HepG2 (cell line): ENCODE results near the gene FABP1. TPM values are rescaled to one million over a fixed set of nuclear protein-coding genes. Genes with fewer than 3 reads are reported as not detected.

Experiments used
- ATF2 ChIP-seq: sonication (generic); formaldehyde crosslinking; IDR thresholded peaks from 2 replicates; pipeline ENCODE4 v1.4.0; 2020; ENCODE audit warnings: missing genetic modification reagents
- FOSL1 ChIP-seq: sonication (generic); formaldehyde crosslinking; IDR thresholded peaks from 2 replicates; pipeline ENCODE4 v1.9.0; 2021; ENCODE audit warnings: missing genetic modification reagents, borderline replicate concordance
- FOXO1 ChIP-seq: sonication (generic); formaldehyde crosslinking; IDR thresholded peaks from 2 replicates; pipeline ENCODE4 v1.4.0; 2020; ENCODE audit warnings: missing genetic modification reagents
- ISL2 ChIP-seq: sonication (generic); formaldehyde crosslinking; IDR thresholded peaks from 2 replicates; pipeline ENCODE4 v1.5.0; 2020; ENCODE audit warnings: missing genetic modification reagents
- KDM3A ChIP-seq: IDR thresholded peaks from 2 replicates; pipeline ENCODE4 v1.6.1; 2018; ENCODE audit warnings: low read depth, missing compliant biosample characterization
- NFIC ChIP-seq: IDR thresholded peaks from 2 replicates; pipeline ENCODE4 v1.6.1; 2012; ENCODE audit warnings: mild to moderate bottlenecking, low read length, inconsistent platforms
- PATZ1 ChIP-seq: sonication (generic); formaldehyde crosslinking; IDR thresholded peaks from 2 replicates; pipeline ENCODE4 v1.4.0; 2020; ENCODE audit warnings: missing genetic modification reagents
- PHB2 ChIP-seq: fragments of 450-650 bp; IDR thresholded peaks from 2 replicates; pipeline ENCODE4 v1.6.1; 2018; ENCODE audit not compliant: partially characterized antibody
- SALL1 ChIP-seq: sonication (generic); formaldehyde crosslinking; IDR thresholded peaks from 2 replicates; pipeline ENCODE4 v1.8.0; 2022; ENCODE audit warnings: mild to moderate bottlenecking, missing genetic modification reagents
- SAP130 ChIP-seq: IDR thresholded peaks from 2 replicates; pipeline ENCODE4 v1.6.1; 2016; ENCODE audit warnings: low read depth
- SOX5 ChIP-seq: IDR thresholded peaks from 2 replicates; pipeline ENCODE4 v1.6.1; 2016; ENCODE audit warnings: borderline replicate concordance
- SSRP1 ChIP-seq: IDR thresholded peaks from 2 replicates; pipeline ENCODE4 v1.6.1; 2016; ENCODE audit warnings: control low read depth
- TMF1 ChIP-seq: sonication (generic); formaldehyde crosslinking; IDR thresholded peaks from 2 replicates; pipeline ENCODE4 v1.8.1; 2022; ENCODE audit warnings: low read depth, missing genetic modification reagents
- ZFX ChIP-seq: sonication (generic); formaldehyde crosslinking; IDR thresholded peaks from 2 replicates; pipeline ENCODE4 v1.4.0; 2020; ENCODE audit warnings: mild to moderate bottlenecking, low read depth, missing genetic modification reagents, moderate library complexity
- ZNF350 ChIP-seq: sonication (generic); formaldehyde crosslinking; IDR thresholded peaks from 2 replicates; pipeline ENCODE4 v1.4.0; 2020; ENCODE audit warnings: mild to moderate bottlenecking, low read depth, missing genetic modification reagents, borderline replicate concordance
- ZNF644 ChIP-seq: IDR thresholded peaks from 2 replicates; pipeline ENCODE4 v1.6.1; 2016; ENCODE audit warnings: low read depth
- ZNF776 ChIP-seq: sonication (generic); formaldehyde crosslinking; IDR thresholded peaks from 2 replicates; pipeline ENCODE4 v1.4.0; 2020; ENCODE audit warnings: mild to moderate bottlenecking, missing genetic modification reagents
- polyA plus RNA-seq, 8 experiments: library from polyadenylated mRNA; depleted of rRNA in 3 of 8; stranded (reverse) in 7 of 8; unstranded in 1 of 8; fragments of >200 nt; fragmentation: Illumina TruSeq in 4 of 8; extraction: Trizol in 4 of 8; gene quantifications; 2 replicates each; pipeline versions ENCODE4 v1.2.1 to v1.2.3, GENCODE V29; 2011 to 2016; ENCODE audit warnings: low read depth in 4 of 8, missing spikeins in 1 of 8, mixed read lengths in 1 of 8; ENCODE audit not compliant: insufficient read depth in 1 of 8
- total RNA-seq, 5 experiments: library from RNA; depleted of rRNA; stranded (reverse); fragments of >200 nt; fragmentation: Illumina TruSeq; extraction: Trizol; gene quantifications; 2 replicates each; pipeline ENCODE4 v1.2.3, GENCODE V29; 2016; ENCODE audit warnings: low read depth in 1 of 5
- TF ChIP-seq, protein P1 (sequence below): sonication (generic); formaldehyde crosslinking; IDR thresholded peaks from 2 replicates; pipeline ENCODE4 v1.5.1; 2020; ENCODE audit warnings: mild to moderate bottlenecking, missing genetic modification reagents, moderate library complexity
- TF ChIP-seq, protein P2 (sequence below): sonication (generic); formaldehyde crosslinking; IDR thresholded peaks from 2 replicates; pipeline ENCODE4 v1.4.0; 2020; ENCODE audit warnings: missing genetic modification reagents, mild to moderate bottlenecking, borderline replicate concordance

FABP1 gene
- total and polyA plus RNA-seq, 2 of the 13 experiments (the other 11 are each of a cell fraction or from before 2014, with no cell fraction given) = 644 to 1,608 TPM

GRCh38 chr2:88131201-88131998 lies 3.5 kb upstream of the FABP1 start (continued):
- TF ChIP-seq, protein P1, sequence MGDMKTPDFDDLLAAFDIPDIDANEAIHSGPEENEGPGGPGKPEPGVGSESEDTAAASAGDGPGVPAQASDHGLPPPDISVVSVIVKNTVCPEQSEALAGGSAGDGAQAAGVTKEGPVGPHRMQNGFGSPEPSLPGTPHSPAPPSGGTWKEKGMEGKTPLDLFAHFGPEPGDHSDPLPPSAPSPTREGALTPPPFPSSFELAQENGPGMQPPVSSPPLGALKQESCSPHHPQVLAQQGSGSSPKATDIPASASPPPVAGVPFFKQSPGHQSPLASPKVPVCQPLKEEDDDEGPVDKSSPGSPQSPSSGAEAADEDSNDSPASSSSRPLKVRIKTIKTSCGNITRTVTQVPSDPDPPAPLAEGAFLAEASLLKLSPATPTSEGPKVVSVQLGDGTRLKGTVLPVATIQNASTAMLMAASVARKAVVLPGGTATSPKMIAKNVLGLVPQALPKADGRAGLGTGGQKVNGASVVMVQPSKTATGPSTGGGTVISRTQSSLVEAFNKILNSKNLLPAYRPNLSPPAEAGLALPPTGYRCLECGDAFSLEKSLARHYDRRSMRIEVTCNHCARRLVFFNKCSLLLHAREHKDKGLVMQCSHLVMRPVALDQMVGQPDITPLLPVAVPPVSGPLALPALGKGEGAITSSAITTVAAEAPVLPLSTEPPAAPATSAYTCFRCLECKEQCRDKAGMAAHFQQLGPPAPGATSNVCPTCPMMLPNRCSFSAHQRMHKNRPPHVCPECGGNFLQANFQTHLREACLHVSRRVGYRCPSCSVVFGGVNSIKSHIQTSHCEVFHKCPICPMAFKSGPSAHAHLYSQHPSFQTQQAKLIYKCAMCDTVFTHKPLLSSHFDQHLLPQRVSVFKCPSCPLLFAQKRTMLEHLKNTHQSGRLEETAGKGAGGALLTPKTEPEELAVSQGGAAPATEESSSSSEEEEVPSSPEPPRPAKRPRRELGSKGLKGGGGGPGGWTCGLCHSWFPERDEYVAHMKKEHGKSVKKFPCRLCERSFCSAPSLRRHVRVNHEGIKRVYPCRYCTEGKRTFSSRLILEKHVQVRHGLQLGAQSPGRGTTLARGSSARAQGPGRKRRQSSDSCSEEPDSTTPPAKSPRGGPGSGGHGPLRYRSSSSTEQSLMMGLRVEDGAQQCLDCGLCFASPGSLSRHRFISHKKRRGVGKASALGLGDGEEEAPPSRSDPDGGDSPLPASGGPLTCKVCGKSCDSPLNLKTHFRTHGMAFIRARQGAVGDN (CRISPR knock-in tag) = peak; percentile 90
- peak; percentile 38; the same call in 1 of the 2 replicates for TF ChIP-seq ZNF350 (CRISPR knock-in tag)
- TF ChIP-seq ZNF776 (CRISPR knock-in tag) = no peak
- peak; percentile 75; the same call in 1 of the 2 replicates for TF ChIP-seq NFIC
- peak; percentile 97 for TF ChIP-seq ISL2 (CRISPR knock-in tag)
- peak; percentile 47 for TF ChIP-seq SAP130 (CRISPR knock-in tag)
- no peak for TF ChIP-seq SSRP1
- peak; percentile 50; the same call in 1 of the 2 replicates for TF ChIP-seq ATF2 (CRISPR knock-in tag)
- TF ChIP-seq TMF1 = no peak
- TF ChIP-seq FOXO1 = peak; percentile 16; the same call in 1 of the 2 replicates
- no peak for TF ChIP-seq PHB2
- peak; percentile 94 for TF ChIP-seq PATZ1 (CRISPR knock-in tag)
- peak; percentile 55; the same call in 1 of the 2 replicates for TF ChIP-seq ZFX (CRISPR knock-in tag)
- TF ChIP-seq SOX5 (CRISPR knock-in tag) = peak; percentile 65; the same call in 1 of the 2 replicates
- TF ChIP-seq SALL1 = no peak; the same call in none of the 2 replicates
- TF ChIP-seq, protein P2, sequence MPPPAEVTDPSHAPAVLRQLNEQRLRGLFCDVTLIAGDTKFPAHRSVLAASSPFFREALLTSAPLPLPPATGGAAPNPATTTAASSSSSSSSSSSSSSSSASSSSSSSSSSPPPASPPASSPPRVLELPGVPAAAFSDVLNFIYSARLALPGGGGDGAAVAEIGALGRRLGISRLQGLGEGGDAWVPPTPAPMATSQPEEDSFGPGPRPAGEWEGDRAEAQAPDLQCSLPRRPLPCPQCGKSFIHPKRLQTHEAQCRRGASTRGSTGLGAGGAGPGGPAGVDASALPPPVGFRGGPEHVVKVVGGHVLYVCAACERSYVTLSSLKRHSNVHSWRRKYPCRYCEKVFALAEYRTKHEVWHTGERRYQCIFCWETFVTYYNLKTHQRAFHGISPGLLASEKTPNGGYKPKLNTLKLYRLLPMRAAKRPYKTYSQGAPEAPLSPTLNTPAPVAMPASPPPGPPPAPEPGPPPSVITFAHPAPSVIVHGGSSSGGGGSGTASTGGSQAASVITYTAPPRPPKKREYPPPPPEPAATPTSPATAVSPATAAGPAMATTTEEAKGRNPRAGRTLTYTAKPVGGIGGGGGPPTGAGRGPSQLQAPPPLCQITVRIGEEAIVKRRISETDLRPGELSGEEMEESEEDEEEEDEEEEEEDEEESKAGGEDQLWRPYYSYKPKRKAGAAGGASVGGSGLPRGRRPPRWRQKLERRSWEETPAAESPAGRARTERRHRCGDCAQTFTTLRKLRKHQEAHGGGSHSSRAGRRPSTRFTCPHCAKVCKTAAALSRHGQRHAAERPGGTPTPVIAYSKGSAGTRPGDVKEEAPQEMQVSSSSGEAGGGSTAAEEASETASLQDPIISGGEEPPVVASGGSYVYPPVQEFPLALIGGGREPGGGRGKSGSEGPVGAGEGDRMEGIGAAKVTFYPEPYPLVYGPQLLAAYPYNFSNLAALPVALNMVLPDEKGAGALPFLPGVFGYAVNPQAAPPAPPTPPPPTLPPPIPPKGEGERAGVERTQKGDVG = peak; percentile 29; the same call in 1 of the 2 replicates
- no peak for TF ChIP-seq KDM3A (CRISPR knock-in tag)
- TF ChIP-seq FOSL1 (CRISPR knock-in tag) = peak; percentile 36; the same call in 1 of the 2 replicates
- TF ChIP-seq ZNF644 (CRISPR knock-in tag) = peak; percentile 31; the same call in 1 of the 2 replicates
